ENCODE measurements around the gene MAN1A2. TPM values are rescaled to one million over a fixed set of nuclear protein-coding genes. Genes with fewer than 3 reads are reported as not detected.

The MAN1A2 gene
- polyA plus RNA-seq, 3 donors = 4.0 to 10.5 (median 7.2) TPM

GRCh38 chr1:117544509-117545109 is 177.4 kb downstream of the MAN1A2 start:
- H3K27ac Mint-ChIP-seq = no peak overlapping the region
- no peaks in the 10 kb centered on the region for H3K9me3 Mint-ChIP-seq
- no peaks in the 10 kb centered on the region for H3K4me1 ChIP-seq (ENCODE audit: control insufficient read depth in 1 of 2, insufficient read depth in 2 of 2, low read length in 2 of 2)

GRCh38 chr1:117546467-117546866 is 179.2 kb downstream of the MAN1A2 start:
- H3K27ac Mint-ChIP-seq = no peak overlapping the region
- no CpG with 5 or more reads among the region's 2 CpGs for WGBS (ENCODE audit: insufficient coverage)
- H3K4me3 Mint-ChIP-seq = no peak overlapping the region

More at GRCh38 chr1:117544509-117545109, 177.4 kb downstream of the MAN1A2 start:
- no peaks in the 10 kb centered on the region for H3K36me3 Mint-ChIP-seq
- Histone ChIP-seq H2AFZ (ENCODE audit: insufficient read depth, low read depth, low read length, poor library complexity, severe bottlenecking) (no peak overlapping the region), H3K79me2 (ENCODE audit: insufficient read depth, low read length) (no peaks in the 10 kb centered on the region), H3K4me3 (replicated peaks in 1 of 3; ENCODE audit: low read depth in 2 of 3, low read length in 3 of 3) (no peak overlapping the region), H3K36me3 (replicated peaks in 1 of 2; ENCODE audit: control insufficient read depth in 1 of 2, insufficient read depth in 2 of 2, low read length in 2 of 2) (no peaks in the 10 kb centered on the region), H4K20me1 (ENCODE audit: insufficient read depth, low read length) (no peaks in the 10 kb centered on the region), H3K9ac (ENCODE audit: insufficient read depth, low read length, poor library complexity, severe bottlenecking) (no peak overlapping the region), H3K4me2 (replicated peaks; ENCODE audit: extremely low read depth, low read length, poor library complexity, severe bottlenecking) (no peak overlapping the region), H3K27me3 (ENCODE audit: control insufficient read depth in 2 of 2, insufficient read depth in 2 of 2, low read length in 2 of 2) (no peaks in the 10 kb centered on the region), H3K27ac (ENCODE audit: low read depth in 1 of 2, low read length in 2 of 2) (no peak overlapping the region), H3K9me3 (replicated peaks in 1 of 2; ENCODE audit: control insufficient read depth in 1 of 2, insufficient read depth in 1 of 2, low read length in 2 of 2) (no peaks in the 10 kb centered on the region)
- WGBS (ENCODE audit: insufficient coverage) = 80% methylated on average over 4 of the region's 4 CpGs
- H3K4me1 Mint-ChIP-seq = no peaks in the 10 kb centered on the region
- no peak for DNase-seq
- TF ChIP-seq CTCF (IDR thresholded peaks at IDR 0.05) = no peak
- H3K4me3 Mint-ChIP-seq = no peak overlapping the region
- intact Hi-C loops (cut with micrococcal nuclease) = no loop called here
- H3K27me3 Mint-ChIP-seq (ENCODE audit: low read depth in 3 of 3) = peaks cover 0 to 7% (median 0%) of the 10 kb centered on the region in 3 donors

More at GRCh38 chr1:117546467-117546866, 179.2 kb downstream of the MAN1A2 start:
- H3K27ac ChIP-seq (ENCODE audit: low read depth in 1 of 2, low read length in 2 of 2) = no peak overlapping the region
- no peak overlapping the region for H3K9ac ChIP-seq (ENCODE audit: insufficient read depth, low read length, poor library complexity, severe bottlenecking)
- no peak for TF ChIP-seq CTCF (IDR thresholded peaks at IDR 0.05)
- Mint-ChIP-seq H3K4me1 (no peaks in the 10 kb centered on the region), H3K36me3 (no peaks in the 10 kb centered on the region), H3K27me3 (ENCODE audit: low read depth in 3 of 3) (peaks cover 0 to 7% (median 0%) of the 10 kb centered on the region in 3 donors), H3K9me3 (no peaks in the 10 kb centered on the region)
- no peaks in the 10 kb centered on the region for H4K20me1 ChIP-seq (ENCODE audit: insufficient read depth, low read length)
- H3K36me3 ChIP-seq (replicated peaks in 1 of 2; ENCODE audit: control insufficient read depth in 1 of 2, insufficient read depth in 2 of 2, low read length in 2 of 2) = no peaks in the 10 kb centered on the region
- no peaks in the 10 kb centered on the region for H3K4me1 ChIP-seq (ENCODE audit: control insufficient read depth in 1 of 2, insufficient read depth in 2 of 2, low read length in 2 of 2)
- H3K4me2 ChIP-seq (replicated peaks; ENCODE audit: extremely low read depth, low read length, poor library complexity, severe bottlenecking) = no peak overlapping the region
- no peak for DNase-seq
- no peak overlapping the region for H3K4me3 ChIP-seq (replicated peaks in 1 of 3; ENCODE audit: low read depth in 2 of 3, low read length in 3 of 3)
- intact Hi-C loops (cut with micrococcal nuclease) = no loop called here
- H2AFZ ChIP-seq (ENCODE audit: insufficient read depth, low read depth, low read length, poor library complexity, severe bottlenecking) = no peak overlapping the region
- no peaks in the 10 kb centered on the region for H3K9me3 ChIP-seq (replicated peaks in 1 of 2; ENCODE audit: control insufficient read depth in 1 of 2, insufficient read depth in 1 of 2, low read length in 2 of 2)
- H3K79me2 ChIP-seq (ENCODE audit: insufficient read depth, low read length) = no peaks in the 10 kb centered on the region
- H3K27me3 ChIP-seq (ENCODE audit: control insufficient read depth in 2 of 2, insufficient read depth in 2 of 2, low read length in 2 of 2) = no peaks in the 10 kb centered on the region
